ENCODE data around the gene PHACTR2.

DNA sequence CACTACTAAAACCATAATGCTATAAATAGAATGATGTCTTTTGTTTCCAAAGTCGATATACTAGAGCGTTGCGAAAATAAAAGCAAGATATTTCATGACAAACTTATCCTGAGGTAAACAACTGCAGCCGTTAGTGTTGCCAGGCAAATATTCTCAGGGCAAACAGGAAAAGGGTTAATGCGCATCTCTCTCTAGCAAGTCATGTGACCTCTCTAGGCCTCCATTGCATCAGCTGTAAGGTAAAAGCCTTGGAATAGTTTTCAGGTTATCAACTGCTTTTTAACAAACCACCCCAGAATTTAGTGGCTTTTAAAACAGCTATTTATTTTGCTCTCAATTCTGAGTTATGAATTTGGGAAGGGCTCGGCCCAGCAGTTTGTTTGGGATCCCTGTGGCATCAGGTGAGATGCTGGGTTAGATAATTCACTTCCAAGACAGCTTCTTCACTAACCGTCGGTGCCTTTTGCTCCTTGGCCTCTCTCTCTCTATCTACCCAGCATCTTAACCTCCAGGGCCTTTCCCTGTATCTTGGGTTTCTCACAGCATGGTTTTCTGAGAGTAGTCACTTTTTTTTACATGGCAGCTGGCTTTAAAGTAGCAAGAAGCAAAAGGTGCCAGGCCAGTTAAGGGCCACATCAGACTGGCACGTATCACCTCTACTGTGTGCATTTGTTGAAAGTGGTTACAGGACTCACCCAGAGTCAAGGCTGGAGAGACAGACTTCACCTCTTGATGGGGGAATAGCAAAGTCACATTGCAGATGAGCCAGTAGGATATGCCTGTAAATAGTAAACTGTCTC, 126.2 kb downstream of the PHACTR2 start:
- no peak for TF ChIP-seq POLR2A (IDR thresholded peaks at IDR 0.05; ENCODE audit: low read depth, low read length)
- TF ChIP-seq TAF1 (IDR thresholded peaks at IDR 0.05; ENCODE audit: low read depth, low read length) = no peak
- no peak for TF ChIP-seq POLR2AphosphoS5 (IDR thresholded peaks at IDR 0.05; ENCODE audit: low read depth, low read length)
- no peak for TF ChIP-seq SPI1 (IDR thresholded peaks at IDR 0.05; ENCODE audit: low read depth, low read length)
